Upper lobe of left lung (tissue), 6 donors: ENCODE results near the gene ZNF135. TPM values are rescaled to one million over a fixed set of nuclear protein-coding genes. Genes with fewer than 3 reads are reported as not detected.

Source experiments
- ATAC-seq, 2 donors: fragments of 200-7000 bp; cut with Tn5 transposase; one replicate each; pipeline ENCODE4 v1.9.1; 2022; ENCODE audit warnings: mild to moderate bottlenecking in 2 of 2, moderate library complexity in 2 of 2; ENCODE audit not compliant: low FRiP score in 2 of 2
- DNase-seq, 2 donors: peaks; one replicate each; pipeline ENCODE4 v3.0.0-alpha.2; 2019 to 2020
- H3K27ac ChIP-seq, 4 donors: fragments of 200-600 bp; sonication (generic); one replicate each; pipeline ENCODE4 v1.5.1; 2016 to 2019
- H3K27me3 ChIP-seq, 4 donors: fragments of 200-600 bp; sonication (generic); one replicate each; pipeline ENCODE4 v1.5.1; 2017 to 2019
- H3K36me3 ChIP-seq, 4 donors: fragments of 200-600 bp; sonication (generic); one replicate each; pipeline ENCODE4 v1.5.1; 2016 to 2019
- H3K4me1 ChIP-seq, 4 donors: fragments of 200-600 bp; sonication (generic); one replicate each; pipeline ENCODE4 v1.5.1; 2018 to 2019
- H3K4me3 ChIP-seq, 4 donors: fragments of 200-600 bp; sonication (generic); one replicate each; pipeline ENCODE4 v1.5.1; 2017 to 2019; ENCODE audit warnings: mild to moderate bottlenecking in 2 of 4, moderate library complexity in 1 of 4
- H3K9me3 ChIP-seq, 4 donors: fragments of 200-600 bp; sonication (generic); one replicate each; pipeline ENCODE4 v1.5.1; 2018 to 2019
- CTCF ChIP-seq, 6 experiments: fragments of 450-650 bp in 4 of 6; fragments of 200-600 bp in 2 of 6; sonication (generic) in 2 of 6; IDR thresholded peaks; one replicate each; pipeline ENCODE4 v1.5.1; 2016 to 2019; ENCODE audit warnings: antibody characterized with exemption in 6 of 6
- EP300 ChIP-seq, 4 donors: sonication (generic); formaldehyde crosslinking; IDR thresholded peaks; one replicate each; pipeline ENCODE4 v1.5.1; 2017; ENCODE audit warnings: antibody characterized with exemption in 4 of 4, control low read depth in 2 of 4
- POLR2A ChIP-seq, 4 donors: fragments of 450-650 bp; IDR thresholded peaks; one replicate each; pipeline ENCODE4 v1.5.1; 2016 to 2017; ENCODE audit warnings: antibody characterized with exemption in 4 of 4, mild to moderate bottlenecking in 2 of 4
- POLR2AphosphoS5 ChIP-seq, 2 donors: sonication (generic); formaldehyde crosslinking; IDR thresholded peaks; one replicate each; pipeline ENCODE4 v1.5.1; 2017; ENCODE audit warnings: antibody characterized with exemption in 2 of 2
- WGBS, 2 donors: methylation state at CpG; one replicate each; pipeline ENCODE4 v1.1.5; 2017 to 2018; 5-methylcytosine and 5-hydroxymethylcytosine counted together
- total RNA-seq, 6 donors: library from RNA; depleted of rRNA in 4 of 6; stranded (reverse); fragments of >200 nt in 4 of 6; gene quantifications; one replicate each; pipeline versions ENCODE4 v1.1.0 to v1.2.1, GENCODE V29; 2016 to 2021
- donor health status: DM: no; HTN: no; CAD: no; lungs with moderate emphysema.
- donor health status: DM: no; HTN: yes; CAD: no; lungs with severe emphysema.

The ZNF135 gene
- total RNA-seq, 6 donors from 2014 or later: 1.7 to 11.5 (median 3.4) TPM

DNA sequence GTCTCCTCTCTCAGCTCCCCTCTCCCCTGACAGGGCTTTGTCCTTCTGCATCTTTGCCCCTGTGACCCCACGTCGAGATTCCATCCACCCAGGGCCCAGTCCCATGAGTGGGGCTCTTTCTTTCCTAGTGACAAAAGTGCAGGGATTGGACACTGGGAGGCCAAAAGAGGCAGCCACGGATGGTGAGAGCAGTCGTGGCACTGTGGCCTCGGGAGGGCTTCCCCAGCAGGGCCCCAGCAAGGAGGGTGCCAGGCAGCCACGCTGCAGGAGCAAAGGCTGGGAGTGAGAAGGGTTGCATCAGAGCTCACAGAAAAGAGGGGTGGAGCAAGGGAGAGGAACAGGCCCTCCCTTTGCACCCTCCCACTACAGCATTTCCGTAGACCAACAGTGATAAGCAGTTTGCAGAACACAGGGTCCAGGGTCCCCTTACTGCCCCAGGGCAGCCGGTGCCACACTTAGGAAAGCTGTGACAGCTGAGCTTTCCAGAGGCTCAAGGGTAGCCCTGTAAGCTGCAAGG is 20.3 kb upstream of the ZNF135 start:
- whole genome bisulfite sequencing, 2 donors: 14 to 20% methylated on average over 8 of the region's 8 CpGs
- H3K36me3 ChIP-seq: no peaks in the 10 kb centered on the region
- peaks cover 0 to 4% (median 1%) of the 10 kb centered on the region in 4 donors for H3K4me1 ChIP-seq
- H3K27ac ChIP-seq: no peak overlapping the region
- peaks cover 0 to 7% (median 3%) of the 10 kb centered on the region in 4 donors for H3K27me3 ChIP-seq
- no peak for ATAC-seq
- TF ChIP-seq CTCF (IDR thresholded peaks at IDR 0.05): no peak
- no peak for TF ChIP-seq POLR2AphosphoS5 (IDR thresholded peaks at IDR 0.05)
- TF ChIP-seq POLR2A (IDR thresholded peaks at IDR 0.05): no peak
- TF ChIP-seq EP300 (IDR thresholded peaks at IDR 0.05): no peak
- DNase-seq: peak in 1 of 2 donors; percentile 47
- no peak overlapping the region for H3K4me3 ChIP-seq
- peaks cover 14 to 90% (median 53%) of the 10 kb centered on the region in 4 donors for H3K9me3 ChIP-seq

GRCh38 chr19:58040751-58041525 is 18.1 kb upstream of the ZNF135 start:
- DNase-seq (peak in 1 of 2 donors; percentile 39), ATAC-seq (no peak)
- Histone ChIP-seq H3K36me3 (no peaks in the 10 kb centered on the region), H3K4me1 (no peaks in the 10 kb centered on the region), H3K27ac (no peak overlapping the region), H3K9me3 (peaks cover 14 to 92% (median 57%) of the 10 kb centered on the region in 4 donors), H3K4me3 (no peak overlapping the region), H3K27me3 (no peaks in the 10 kb centered on the region)
- TF ChIP-seq EP300 (IDR thresholded peaks at IDR 0.05) (no peak), POLR2A (IDR thresholded peaks at IDR 0.05) (no peak), CTCF (IDR thresholded peaks at IDR 0.05) (no peak), POLR2AphosphoS5 (IDR thresholded peaks at IDR 0.05) (no peak)
- WGBS, 2 donors: 84 to 88% methylated on average over 18 to 21 of the region's 21 CpGs

DNA sequence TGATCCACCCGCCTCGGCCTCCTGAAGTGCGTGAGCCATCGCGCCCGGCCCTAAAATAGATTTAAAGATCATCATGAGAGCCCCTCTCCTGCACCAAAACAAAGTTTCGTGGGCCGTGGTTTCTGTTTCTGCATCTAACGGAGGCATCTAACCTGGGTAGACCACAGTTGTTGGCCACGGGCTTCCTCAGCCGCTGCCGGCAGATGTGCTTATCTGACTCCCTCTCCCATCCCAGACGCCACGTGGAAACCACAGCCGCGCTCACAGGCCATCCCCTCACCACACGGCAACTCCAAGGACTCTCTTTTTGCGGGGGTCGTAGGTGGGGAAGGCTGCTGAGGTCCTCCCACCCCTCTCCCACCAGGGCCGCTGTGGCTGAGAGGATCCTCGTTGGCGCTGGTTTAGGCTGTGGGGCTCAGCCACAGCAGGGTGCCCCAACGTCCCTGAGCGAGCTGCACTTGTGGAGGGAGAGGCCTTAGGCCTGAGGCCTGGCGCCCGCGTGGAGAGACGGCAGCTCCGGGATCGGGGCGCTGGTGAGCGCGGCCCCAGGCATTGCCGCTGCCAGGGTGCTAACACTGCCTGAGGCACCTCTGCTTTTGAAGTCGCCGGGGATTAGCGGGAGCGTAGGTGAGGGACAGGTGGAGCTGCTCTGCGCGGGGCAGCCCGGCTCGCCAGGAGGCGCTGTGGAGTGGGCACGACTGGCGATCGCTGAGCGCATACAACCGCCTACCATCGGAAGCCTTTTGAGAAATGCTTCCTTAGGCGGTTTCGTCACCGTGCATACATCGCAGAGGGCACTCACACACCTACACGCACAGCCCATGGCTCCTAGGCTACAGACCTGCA is 16.4 kb upstream of the ZNF135 start:
- Histone ChIP-seq H3K9me3 (peaks cover 14 to 94% (median 68%) of the 10 kb centered on the region in 4 donors), H3K36me3 (no peaks in the 10 kb centered on the region), H3K4me3 (no peak overlapping the region), H3K4me1 (no peaks in the 10 kb centered on the region), H3K27me3 (no peaks in the 10 kb centered on the region), H3K27ac (no peak overlapping the region)
- peak in 1 of 6 experiments; percentile 29 for TF ChIP-seq CTCF (IDR thresholded peaks at IDR 0.05)
- no peak for TF ChIP-seq POLR2A (IDR thresholded peaks at IDR 0.05)
- TF ChIP-seq POLR2AphosphoS5 (IDR thresholded peaks at IDR 0.05): no peak
- DNase-seq: peak in 1 of 2 donors; percentile 66
- 49 to 60% methylated on average over 31 to 51 of the region's 54 CpGs for WGBS, 2 donors
- no peak for ATAC-seq

- Histone ChIP-seq H3K27ac (no peak overlapping the region), H3K27me3 (no peaks in the 10 kb centered on the region), H3K4me1 (no peaks in the 10 kb centered on the region), H3K4me3 (no peak overlapping the region), H3K36me3 (no peaks in the 10 kb centered on the region), H3K9me3 (peaks cover 19 to 94% (median 74%) of the 10 kb centered on the region in 4 donors)
- TF ChIP-seq POLR2AphosphoS5 (IDR thresholded peaks at IDR 0.05): no peak
- no peak for TF ChIP-seq EP300 (IDR thresholded peaks at IDR 0.05)
- TF ChIP-seq POLR2A (IDR thresholded peaks at IDR 0.05): no peak
- TF ChIP-seq CTCF (IDR thresholded peaks at IDR 0.05): no peak
- 63 to 72% methylated on average over 34 to 36 of the region's 42 CpGs for WGBS, 2 donors
- ATAC-seq (no peak), DNase-seq (peak in 1 of 2 donors; percentile 75)
Measured at GRCh38 chr19:58044391-58044790, 14.7 kb upstream of the ZNF135 start.
